A549 (cell line): ENCODE results near the gene SPAG9. TPM values are rescaled to one million over a fixed set of nuclear protein-coding genes. Genes with fewer than 3 reads are reported as not detected.

Experiments used
- ATAC-seq, 2 experiments: fragments of 200-7000 bp in 1 of 2; fragments of >200 bp in 1 of 2; cut with Nextera tagmentation in 1 of 2; cut with Tn5 transposase in 1 of 2; 3 replicates each; pipeline versions ENCODE4 v1.8.0 to v1.9.1; 2018 to 2020; ENCODE audit warnings: mild to moderate bottlenecking in 1 of 2, moderate library complexity in 1 of 2
- CTCF ChIA-PET: fragments of 300-600 bp; sonication (Branson Sonifier 250); formaldehyde crosslinking; extraction: SDS; loops from one replicate; lab custom pipeline; 2021; ENCODE audit warnings: antibody characterized with exemption, inconsistent platforms; lab: Yijun Ruan, JAX
- POLR2A ChIA-PET: fragments of 350-600 bp; formaldehyde crosslinking; extraction: SDS; loops from one replicate; lab custom pipeline; 2021; ENCODE audit warnings: antibody characterized with exemption, inconsistent platforms; lab: Yijun Ruan, JAX
- DNase-seq, 2 experiments: peaks; one replicate each; pipeline versions ENCODE4 v3.0.0 to v3.0.0-alpha.2; 2011 to 2016; ENCODE audit warnings: low read depth in 1 of 2, low spot score in 1 of 2
- FAIRE-seq: peaks from 2 replicates; lab custom pipeline; 2011; peaks lifted over from hg19 to GRCh38; lab: Jason Lieb, UNC
- H3K27ac ChIP-seq, 2 experiments: fragments of >200 bp; sonication (Bioruptor Twin); formaldehyde crosslinking; 3 replicates each; pipeline ENCODE4 v1.5.1; 2016 to 2017
- H3K4me1 ChIP-seq: fragments of >200 bp; sonication (Bioruptor Twin); formaldehyde crosslinking; 3 replicates; pipeline ENCODE4 v1.6.1; 2016
- H3K4me2 ChIP-seq: fragments of >200 bp; sonication (Bioruptor Twin); formaldehyde crosslinking; 3 replicates; pipeline ENCODE4 v1.6.1; 2016
- H3K4me3 ChIP-seq: fragments of >200 bp; sonication (Bioruptor Twin); formaldehyde crosslinking; 3 replicates; pipeline ENCODE4 v1.5.1; 2016
- H3K9me3 ChIP-seq: fragments of >200 bp; sonication (Bioruptor Twin); formaldehyde crosslinking; 3 replicates; pipeline ENCODE4 v1.6.1; 2016
- CBX2 ChIP-seq: fragments of 200-600 bp; sonication (generic); IDR thresholded peaks from 2 replicates; pipeline ENCODE4 v1.6.1; 2016; ENCODE audit warnings: low read depth, mild to moderate bottlenecking, borderline replicate concordance
- CBX8 ChIP-seq: fragments of 200-600 bp; sonication (generic); IDR thresholded peaks from 2 replicates; pipeline ENCODE4 v1.6.1; 2016
- EHF ChIP-seq: fragments of 250-450 bp; sonication (Bioruptor Pico); IDR thresholded peaks from 2 replicates; pipeline ENCODE4 v1.5.0; 2020; ENCODE audit warnings: mild to moderate bottlenecking
- ELK1 ChIP-seq: fragments of 150-350 bp; IDR thresholded peaks from 2 replicates; pipeline ENCODE4 v1.6.1; 2014; ENCODE audit warnings: low read depth, mild to moderate bottlenecking, low read length
- FOSB ChIP-seq: fragments of 250-450 bp; sonication (Bioruptor Pico); IDR thresholded peaks from 2 replicates; pipeline ENCODE4 v1.5.0; 2020; ENCODE audit warnings: mild to moderate bottlenecking, moderate library complexity
- FOXS1 ChIP-seq: fragments of 250-450 bp; sonication (Bioruptor Pico); IDR thresholded peaks from 2 replicates; pipeline ENCODE4 v1.5.0; 2020; ENCODE audit warnings: mild to moderate bottlenecking, moderate library complexity
- HES2 ChIP-seq: fragments of >200 bp; sonication (Bioruptor Twin); formaldehyde crosslinking; IDR thresholded peaks from 2 replicates; pipeline ENCODE4 v1.6.1; 2016
- HOXA7 ChIP-seq: fragments of 250-450 bp; sonication (Bioruptor Pico); IDR thresholded peaks from 2 replicates; pipeline ENCODE4 v1.5.0; 2020; ENCODE audit warnings: mild to moderate bottlenecking, moderate library complexity
- JUN ChIP-seq, 2 experiments: fragments of >200 bp; sonication (Bioruptor Twin); formaldehyde crosslinking; IDR thresholded peaks; 2 replicates in 1 of 2; 3 replicates in 1 of 2; pipeline ENCODE4 v1.6.1; 2016 to 2017
- KDM5A ChIP-seq: fragments of 200-600 bp; sonication (generic); IDR thresholded peaks from 2 replicates; pipeline ENCODE4 v1.6.1; 2016; ENCODE audit warnings: antibody characterized with exemption, mild to moderate bottlenecking
- NPAS2 ChIP-seq: fragments of 250-450 bp; sonication (Bioruptor Pico); IDR thresholded peaks from 2 replicates; pipeline ENCODE4 v1.8.0; 2022; ENCODE audit warnings: mild to moderate bottlenecking, moderate library complexity, borderline replicate concordance
- NR3C1 ChIP-seq: fragments of >200 bp; sonication (Bioruptor Twin); formaldehyde crosslinking; IDR thresholded peaks from 3 replicates; pipeline ENCODE4 v1.6.1; 2017
- PBX3 ChIP-seq: IDR thresholded peaks from 2 replicates; pipeline ENCODE4 v1.6.1; 2012
- PHF8 ChIP-seq: fragments of 200-600 bp; sonication (generic); IDR thresholded peaks from 2 replicates; pipeline ENCODE4 v1.6.1; 2016; ENCODE audit warnings: low read depth, mild to moderate bottlenecking, antibody characterized with exemption, moderate library complexity, borderline replicate concordance
- RAD21 ChIP-seq, 2 experiments: fragments of >200 bp in 1 of 2; sonication (Bioruptor Twin) in 1 of 2; formaldehyde crosslinking in 1 of 2; IDR thresholded peaks in 1 of 2; conservative IDR thresholded peaks in 1 of 2; 2 replicates in 1 of 2; 3 replicates in 1 of 2; pipeline ENCODE4 v1.6.1; 2012 to 2018; ENCODE audit warnings: inconsistent platforms in 1 of 2
- RFX5 ChIP-seq: fragments of 450-650 bp; IDR thresholded peaks from 2 replicates; pipeline ENCODE4 v1.7.1; 2014; ENCODE audit warnings: antibody characterized with exemption, mild to moderate bottlenecking, moderate library complexity
- RNF2 ChIP-seq: fragments of 200-600 bp; sonication (generic); IDR thresholded peaks from 2 replicates; pipeline ENCODE4 v1.6.1; 2016; ENCODE audit warnings: low read depth, mild to moderate bottlenecking, antibody characterized with exemption, moderate library complexity, borderline replicate concordance
- SMC3 ChIP-seq: fragments of >200 bp; sonication (Bioruptor Twin); formaldehyde crosslinking; IDR thresholded peaks from 3 replicates; pipeline ENCODE4 v1.6.1; 2018; ENCODE audit warnings: inconsistent platforms
- ZC3H11A ChIP-seq: fragments of 450-650 bp; IDR thresholded peaks from 2 replicates; pipeline ENCODE4 v1.6.1; 2014; ENCODE audit warnings: antibody characterized with exemption, mild to moderate bottlenecking
- ZFP36 ChIP-seq: fragments of 450-650 bp; IDR thresholded peaks from 2 replicates; pipeline ENCODE4 v1.6.1; 2014; ENCODE audit warnings: borderline replicate concordance; ENCODE audit not compliant: partially characterized antibody
- ZSCAN20 ChIP-seq: fragments of 250-450 bp; sonication (Bioruptor Pico); IDR thresholded peaks from 2 replicates; pipeline ENCODE4 v1.8.0; 2022; ENCODE audit warnings: mild to moderate bottlenecking, moderate library complexity
- WGBS: methylation state at CpG from one replicate; pipeline ENCODE4 v1.1.6; 2017; ENCODE audit errors: missing lambda C conversion rate; 5-methylcytosine and 5-hydroxymethylcytosine counted together
- polyA plus RNA-seq, 4 experiments: library from polyadenylated mRNA; depleted of rRNA in 3 of 4; stranded (reverse); fragments of >200 nt; fragmentation: RNase III in 1 of 4; extraction: RNeasy Plus Mini Kit Qiagen cat#74134 plus additional on column Dnase treatment in 1 of 4; gene quantifications; 2 replicates in 3 of 4; 3 replicates in 1 of 4; pipeline ENCODE4 v1.2.3, GENCODE V29; 2011 to 2017
- TF ChIP-seq, protein P1 (sequence below): fragments of >200 bp; sonication (Bioruptor Twin); formaldehyde crosslinking; IDR thresholded peaks from 3 replicates; pipeline ENCODE4 v1.5.1; 2016
- TF ChIP-seq, protein P2 (sequence below): fragments of 450-650 bp; IDR thresholded peaks from 2 replicates; pipeline ENCODE4 v1.6.1; 2014; ENCODE audit warnings: antibody characterized with exemption
- TF ChIP-seq, protein P3 (sequence below): fragments of >200 bp; sonication (Bioruptor Twin); formaldehyde crosslinking; IDR thresholded peaks from 3 replicates; pipeline ENCODE4 v1.6.1; 2016
- TF ChIP-seq, protein P4 (sequence below): fragments of 250-450 bp; sonication (Bioruptor Pico); IDR thresholded peaks from 2 replicates; pipeline ENCODE4 v1.5.0; 2020; ENCODE audit warnings: low read depth, mild to moderate bottlenecking, moderate library complexity

The SPAG9 gene
- polyA plus RNA-seq, 2 of the 4 experiments (the other 2 are of a cell fraction), result 69.0 to 71.1 TPM

GRCh38 chr17:51159604-51160003 lies 38.9 kb upstream of the SPAG9 start:
- ATAC-seq (no peak), DNase-seq (no peak), FAIRE-seq (no peak)
- Histone ChIP-seq H3K9me3 (no peaks in the 10 kb centered on the region), H3K4me1 (peaks cover 17% of the 10 kb centered on the region), H3K4me3 (no peak overlapping the region), H3K4me2 (no peak overlapping the region), H3K27ac (no peak overlapping the region)
- 95% methylated on average over 3 of the region's 3 CpGs for WGBS
- ChIA-PET POLR2A (no interaction called here), CTCF (interaction anchor here (0.8 to 1.3 kb wide), 3 partner anchors 28 to 155 kb away, joined by 3 read pairs; no protein-coding TSS in a partner anchor)
- TF ChIP-seq RNF2, result no peak
- no peak for TF ChIP-seq CBX2
- no peak for TF ChIP-seq ZC3H11A
- no peak for TF ChIP-seq ZSCAN20 (CRISPR knock-in tag)
- TF ChIP-seq SMC3, result no peak
- TF ChIP-seq ELK1, result no peak
- TF ChIP-seq ZFP36, result no peak
- TF ChIP-seq RAD21 (conservative IDR thresholded peaks at IDR 0.05 in 1 of 2, IDR thresholded peaks at IDR 0.05 in 1 of 2), result no peak
- TF ChIP-seq EHF (CRISPR knock-in tag), result no peak
- TF ChIP-seq, protein P1, sequence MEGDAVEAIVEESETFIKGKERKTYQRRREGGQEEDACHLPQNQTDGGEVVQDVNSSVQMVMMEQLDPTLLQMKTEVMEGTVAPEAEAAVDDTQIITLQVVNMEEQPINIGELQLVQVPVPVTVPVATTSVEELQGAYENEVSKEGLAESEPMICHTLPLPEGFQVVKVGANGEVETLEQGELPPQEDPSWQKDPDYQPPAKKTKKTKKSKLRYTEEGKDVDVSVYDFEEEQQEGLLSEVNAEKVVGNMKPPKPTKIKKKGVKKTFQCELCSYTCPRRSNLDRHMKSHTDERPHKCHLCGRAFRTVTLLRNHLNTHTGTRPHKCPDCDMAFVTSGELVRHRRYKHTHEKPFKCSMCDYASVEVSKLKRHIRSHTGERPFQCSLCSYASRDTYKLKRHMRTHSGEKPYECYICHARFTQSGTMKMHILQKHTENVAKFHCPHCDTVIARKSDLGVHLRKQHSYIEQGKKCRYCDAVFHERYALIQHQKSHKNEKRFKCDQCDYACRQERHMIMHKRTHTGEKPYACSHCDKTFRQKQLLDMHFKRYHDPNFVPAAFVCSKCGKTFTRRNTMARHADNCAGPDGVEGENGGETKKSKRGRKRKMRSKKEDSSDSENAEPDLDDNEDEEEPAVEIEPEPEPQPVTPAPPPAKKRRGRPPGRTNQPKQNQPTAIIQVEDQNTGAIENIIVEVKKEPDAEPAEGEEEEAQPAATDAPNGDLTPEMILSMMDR, result no peak
- TF ChIP-seq CBX8, result no peak
- TF ChIP-seq PHF8, result no peak

- CTCF ChIA-PET, result interaction anchor here (1.1 to 6.5 kb wide), 6 partner anchors 10 to 168 kb away, joined by 3 to 202 read pairs (median 5); partner anchors contain the start of genes NME2 and SPAG9
- FAIRE-seq, result no peak
- Histone ChIP-seq H3K27ac (no peak overlapping the region), H3K4me2 (peak overlapping the region; percentile 96), H3K4me1 (peaks cover 25% of the 10 kb centered on the region), H3K4me3 (peak overlapping the region; percentile 74; the same call in 2 of the 3 replicates), H3K9me3 (no peaks in the 10 kb centered on the region)
- TF ChIP-seq HOXA7, result no peak
- TF ChIP-seq HES2, result no peak
- no peak for TF ChIP-seq EHF (CRISPR knock-in tag)
- no peak for TF ChIP-seq ZFP36
- TF ChIP-seq RAD21 (conservative IDR thresholded peaks at IDR 0.05 in 1 of 2, IDR thresholded peaks at IDR 0.05 in 1 of 2), result no peak
- TF ChIP-seq, protein P1, result no peak
- TF ChIP-seq FOSB (CRISPR knock-in tag), result no peak
- no peak for TF ChIP-seq JUN (IDR thresholded peaks at IDR 0.05)
- TF ChIP-seq, protein P2, sequence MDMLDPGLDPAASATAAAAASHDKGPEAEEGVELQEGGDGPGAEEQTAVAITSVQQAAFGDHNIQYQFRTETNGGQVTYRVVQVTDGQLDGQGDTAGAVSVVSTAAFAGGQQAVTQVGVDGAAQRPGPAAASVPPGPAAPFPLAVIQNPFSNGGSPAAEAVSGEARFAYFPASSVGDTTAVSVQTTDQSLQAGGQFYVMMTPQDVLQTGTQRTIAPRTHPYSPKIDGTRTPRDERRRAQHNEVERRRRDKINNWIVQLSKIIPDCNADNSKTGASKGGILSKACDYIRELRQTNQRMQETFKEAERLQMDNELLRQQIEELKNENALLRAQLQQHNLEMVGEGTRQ, result no peak
- TF ChIP-seq RFX5, result no peak
- no peak for TF ChIP-seq CBX8
- TF ChIP-seq, protein P3, sequence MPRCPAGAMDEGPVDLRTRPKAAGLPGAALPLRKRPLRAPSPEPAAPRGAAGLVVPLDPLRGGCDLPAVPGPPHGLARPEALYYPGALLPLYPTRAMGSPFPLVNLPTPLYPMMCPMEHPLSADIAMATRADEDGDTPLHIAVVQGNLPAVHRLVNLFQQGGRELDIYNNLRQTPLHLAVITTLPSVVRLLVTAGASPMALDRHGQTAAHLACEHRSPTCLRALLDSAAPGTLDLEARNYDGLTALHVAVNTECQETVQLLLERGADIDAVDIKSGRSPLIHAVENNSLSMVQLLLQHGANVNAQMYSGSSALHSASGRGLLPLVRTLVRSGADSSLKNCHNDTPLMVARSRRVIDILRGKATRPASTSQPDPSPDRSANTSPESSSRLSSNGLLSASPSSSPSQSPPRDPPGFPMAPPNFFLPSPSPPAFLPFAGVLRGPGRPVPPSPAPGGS, result no peak
- no peak for TF ChIP-seq PBX3
- TF ChIP-seq FOXS1 (CRISPR knock-in tag), result no peak
- TF ChIP-seq NR3C1, result no peak
- TF ChIP-seq, protein P4, sequence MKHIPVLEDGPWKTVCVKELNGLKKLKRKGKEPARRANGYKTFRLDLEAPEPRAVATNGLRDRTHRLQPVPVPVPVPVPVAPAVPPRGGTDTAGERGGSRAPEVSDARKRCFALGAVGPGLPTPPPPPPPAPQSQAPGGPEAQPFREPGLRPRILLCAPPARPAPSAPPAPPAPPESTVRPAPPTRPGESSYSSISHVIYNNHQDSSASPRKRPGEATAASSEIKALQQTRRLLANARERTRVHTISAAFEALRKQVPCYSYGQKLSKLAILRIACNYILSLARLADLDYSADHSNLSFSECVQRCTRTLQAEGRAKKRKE (CRISPR knock-in tag), result no peak
- TF ChIP-seq ZC3H11A, result no peak
- no peak for TF ChIP-seq NPAS2 (CRISPR knock-in tag)
- TF ChIP-seq KDM5A, result no peak
- ATAC-seq, result no peak
- POLR2A ChIA-PET, result interaction anchor here (0.6 to 2.5 kb wide), 4 partner anchors 9 to 289 kb away, joined by 4 to 41 read pairs (median 6); partner anchors contain the start of genes NME2, SPAG9 and TOB1
- WGBS, result 94% methylated on average over 8 of the region's 8 CpGs
- no peak for DNase-seq
These were observed 34.7 kb upstream of the SPAG9 start for GRCh38 chr17:51155416-51155815.
